ENCODE data around the gene LILRA2. TPM values are rescaled to one million over a fixed set of nuclear protein-coding genes. Genes with fewer than 3 reads are reported as not detected.
"Not testable (repeated sequence)": the region's sequence is repeated elsewhere in the genome, so short reads cannot be mapped to it uniquely, and the experiment has no call there.

LILRA2 gene
- total RNA-seq, 1 donor from 2014 or later: not detected

DNA sequence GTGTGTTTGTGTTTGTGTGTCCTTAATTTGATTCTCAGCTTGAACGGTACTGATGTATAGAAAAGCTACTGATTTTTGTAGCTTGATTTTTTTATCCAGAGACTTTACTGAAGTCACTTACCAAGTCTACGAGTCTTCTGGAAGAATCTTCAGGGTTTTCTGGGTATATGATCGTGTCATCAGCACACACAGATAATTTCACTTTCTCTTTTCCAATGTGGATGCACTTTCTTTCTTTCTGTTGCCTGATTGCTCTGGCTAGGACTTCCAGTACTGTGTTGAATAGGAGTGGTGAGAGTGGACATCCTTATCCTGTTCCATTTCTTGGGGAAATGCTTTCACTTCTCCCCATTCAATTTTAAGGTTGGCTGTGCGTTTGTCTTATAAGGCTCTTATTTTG lies 48.8 kb downstream of the LILRA2 start:
- H2AFZ ChIP-seq (replicated peaks): no peak overlapping the region
- H3K36me3 ChIP-seq: peaks cover 5% of the 10 kb centered on the region
- no peaks in the 10 kb centered on the region for H4K20me1 ChIP-seq (ENCODE audit: low read depth)
- no peaks in the 10 kb centered on the region for H3F3A ChIP-seq (ENCODE audit: low read depth)
- Mint-ChIP-seq H3K4me3 (no peak overlapping the region), H3K4me1 (no peaks in the 10 kb centered on the region), H3K36me3 (peaks cover 2% of the 10 kb centered on the region), H3K9me3 (peaks cover 19% of the 10 kb centered on the region), H3K27me3 (ENCODE audit: insufficient read depth, low read depth) (no peaks in the 10 kb centered on the region), H3K27ac (no peak overlapping the region)
- no peaks in the 10 kb centered on the region for H3K27me3 ChIP-seq
- no peak for TF ChIP-seq EZH2phosphoT487 (IDR thresholded peaks at IDR 0.05)
- TF ChIP-seq EZH2 (IDR thresholded peaks at IDR 0.05): no peak
- TF ChIP-seq, protein P1, sequence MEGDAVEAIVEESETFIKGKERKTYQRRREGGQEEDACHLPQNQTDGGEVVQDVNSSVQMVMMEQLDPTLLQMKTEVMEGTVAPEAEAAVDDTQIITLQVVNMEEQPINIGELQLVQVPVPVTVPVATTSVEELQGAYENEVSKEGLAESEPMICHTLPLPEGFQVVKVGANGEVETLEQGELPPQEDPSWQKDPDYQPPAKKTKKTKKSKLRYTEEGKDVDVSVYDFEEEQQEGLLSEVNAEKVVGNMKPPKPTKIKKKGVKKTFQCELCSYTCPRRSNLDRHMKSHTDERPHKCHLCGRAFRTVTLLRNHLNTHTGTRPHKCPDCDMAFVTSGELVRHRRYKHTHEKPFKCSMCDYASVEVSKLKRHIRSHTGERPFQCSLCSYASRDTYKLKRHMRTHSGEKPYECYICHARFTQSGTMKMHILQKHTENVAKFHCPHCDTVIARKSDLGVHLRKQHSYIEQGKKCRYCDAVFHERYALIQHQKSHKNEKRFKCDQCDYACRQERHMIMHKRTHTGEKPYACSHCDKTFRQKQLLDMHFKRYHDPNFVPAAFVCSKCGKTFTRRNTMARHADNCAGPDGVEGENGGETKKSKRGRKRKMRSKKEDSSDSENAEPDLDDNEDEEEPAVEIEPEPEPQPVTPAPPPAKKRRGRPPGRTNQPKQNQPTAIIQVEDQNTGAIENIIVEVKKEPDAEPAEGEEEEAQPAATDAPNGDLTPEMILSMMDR (IDR thresholded peaks at IDR 0.05): no peak
- no peaks in the 10 kb centered on the region for H3K79me2 ChIP-seq (ENCODE audit: low read depth)
- no peaks in the 10 kb centered on the region for H3K4me1 ChIP-seq
- H3K9me3 ChIP-seq (ENCODE audit: low read depth): peaks cover 24% of the 10 kb centered on the region
- no peak overlapping the region for H3K4me3 ChIP-seq
- H3K9ac ChIP-seq: no peak overlapping the region
- H3K4me2 ChIP-seq: no peak overlapping the region
- DNase-seq (ENCODE audit: low spot score): no peak
- no peak overlapping the region for H3K27ac ChIP-seq

DNA sequence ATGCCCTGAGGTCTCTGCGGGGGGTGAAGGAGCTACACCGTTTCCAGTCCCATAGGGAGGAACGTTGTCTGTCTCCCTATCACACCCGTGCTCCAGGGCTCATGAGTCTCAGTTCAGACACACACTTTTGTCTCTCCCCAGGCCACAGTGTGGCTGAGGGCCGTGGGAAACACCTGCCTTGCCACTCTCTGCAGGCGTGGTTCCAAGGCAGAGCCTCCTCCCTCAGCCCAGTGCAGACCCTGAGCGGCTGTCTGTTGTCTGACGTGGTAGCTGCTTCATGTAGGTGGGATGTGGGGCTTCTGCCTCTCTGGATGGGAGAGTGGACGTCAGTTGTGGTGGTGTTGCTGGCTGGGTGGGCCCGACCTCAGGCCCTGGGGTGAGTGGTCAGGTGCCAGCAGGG lies 50.6 kb downstream of the LILRA2 start:
- not testable (repeated sequence) for H3F3A ChIP-seq (ENCODE audit: low read depth); H3K27me3 ChIP-seq; H3K9ac ChIP-seq; H4K20me1 ChIP-seq (ENCODE audit: low read depth); H3K27ac Mint-ChIP-seq; H3K4me2 ChIP-seq; H3K27me3 Mint-ChIP-seq (ENCODE audit: insufficient read depth, low read depth); H2AFZ ChIP-seq (replicated peaks); H3K4me3 Mint-ChIP-seq; H3K9me3 ChIP-seq (ENCODE audit: low read depth); H3K36me3 ChIP-seq; DNase-seq (ENCODE audit: low spot score); H3K4me3 ChIP-seq; H3K36me3 Mint-ChIP-seq; H3K27ac ChIP-seq; H3K79me2 ChIP-seq (ENCODE audit: low read depth); H3K4me1 Mint-ChIP-seq; H3K4me1 ChIP-seq
- H3K9me3 Mint-ChIP-seq: peaks cover 28% of the 10 kb centered on the region

DNA sequence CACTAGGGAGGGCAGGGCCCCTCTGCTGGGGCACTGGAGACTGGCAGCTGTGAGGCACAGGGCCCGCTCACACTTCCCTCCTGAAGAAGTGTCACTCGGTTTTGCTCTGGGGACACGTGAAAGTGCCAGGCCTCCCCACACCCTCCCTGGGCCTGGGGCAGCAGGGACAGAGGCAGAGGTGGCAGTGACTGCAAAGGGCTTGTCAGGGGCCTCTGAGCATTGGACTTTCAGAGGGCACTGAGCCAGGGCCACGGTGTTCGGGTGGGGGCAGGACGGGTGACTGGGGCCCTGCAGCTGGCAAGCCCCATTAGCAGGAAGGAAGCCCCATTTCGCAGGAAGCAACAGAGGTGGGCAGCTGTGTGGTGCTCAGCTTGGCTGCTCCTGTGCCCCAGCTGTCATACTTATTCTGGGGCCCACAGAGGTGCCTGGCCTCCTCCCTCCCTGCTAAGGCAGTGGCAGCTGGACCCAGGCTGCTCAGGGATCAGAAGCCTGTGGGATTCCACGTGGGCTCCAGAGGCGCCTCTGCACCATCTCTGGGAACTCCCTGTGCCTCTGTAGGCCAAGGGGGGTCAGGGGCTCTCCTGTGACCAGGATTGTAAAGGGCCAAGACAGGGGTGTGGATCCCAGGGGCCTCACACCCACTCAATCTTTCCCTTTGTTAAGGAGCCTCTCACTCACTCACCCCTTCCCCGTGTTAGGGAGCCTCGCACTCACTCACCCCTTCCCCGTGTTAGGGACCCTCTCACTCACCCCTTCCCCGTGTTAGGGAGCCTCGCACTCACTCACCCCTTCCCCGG lies 51.5 kb downstream of the LILRA2 start:
- not testable (repeated sequence) for H3K36me3 Mint-ChIP-seq; H3K27ac Mint-ChIP-seq; H3K9ac ChIP-seq; H3F3A ChIP-seq (ENCODE audit: low read depth); H3K4me1 Mint-ChIP-seq; H3K4me1 ChIP-seq; H3K79me2 ChIP-seq (ENCODE audit: low read depth); DNase-seq (ENCODE audit: low spot score); H4K20me1 ChIP-seq (ENCODE audit: low read depth); H3K27me3 ChIP-seq; H3K4me3 ChIP-seq; H2AFZ ChIP-seq (replicated peaks); H3K4me2 ChIP-seq; H3K9me3 ChIP-seq (ENCODE audit: low read depth); H3K27ac ChIP-seq; H3K4me3 Mint-ChIP-seq; H3K27me3 Mint-ChIP-seq (ENCODE audit: insufficient read depth, low read depth); H3K36me3 ChIP-seq
- H3K9me3 Mint-ChIP-seq: peaks cover 33% of the 10 kb centered on the region

DNA sequence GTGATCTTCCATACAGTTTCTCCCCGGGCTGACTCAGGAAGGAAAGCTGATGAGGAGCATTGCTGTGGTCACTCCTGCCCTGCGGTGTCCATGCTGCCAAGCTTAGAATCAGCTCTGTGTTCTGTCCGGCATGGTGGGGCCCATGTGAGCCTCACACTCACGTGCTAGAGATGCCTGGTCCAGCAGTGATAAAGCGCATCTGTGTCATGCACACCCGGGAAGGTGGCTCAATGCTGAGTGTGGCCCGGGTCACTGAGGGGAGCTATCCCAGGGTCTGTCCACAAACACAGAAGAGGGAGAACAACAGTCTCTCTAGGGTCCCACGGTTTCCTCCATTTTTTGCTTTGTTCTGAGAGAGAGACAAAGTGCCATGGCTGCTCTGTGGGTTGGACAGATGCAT lies 53.2 kb downstream of the LILRA2 start:
- no peak overlapping the region for H3K27ac Mint-ChIP-seq
- no peak for DNase-seq (ENCODE audit: low spot score)
- Histone ChIP-seq H3K27ac (no peak overlapping the region), H4K20me1 (ENCODE audit: low read depth) (no peaks in the 10 kb centered on the region), H3K9me3 (ENCODE audit: low read depth) (peaks cover 5% of the 10 kb centered on the region), H3K79me2 (ENCODE audit: low read depth) (no peaks in the 10 kb centered on the region), H3K4me1 (no peaks in the 10 kb centered on the region), H3F3A (ENCODE audit: low read depth) (no peaks in the 10 kb centered on the region), H3K4me2 (no peak overlapping the region), H3K27me3 (no peaks in the 10 kb centered on the region), H3K9ac (no peak overlapping the region), H3K36me3 (no peaks in the 10 kb centered on the region), H2AFZ (replicated peaks) (no peak overlapping the region), H3K4me3 (no peak overlapping the region)
- peaks cover 2% of the 10 kb centered on the region for H3K36me3 Mint-ChIP-seq
- peaks cover 42% of the 10 kb centered on the region for H3K9me3 Mint-ChIP-seq
- TF ChIP-seq EZH2phosphoT487 (IDR thresholded peaks at IDR 0.05): no peak
- no peak for TF ChIP-seq EZH2 (IDR thresholded peaks at IDR 0.05)
- TF ChIP-seq, protein P1 (IDR thresholded peaks at IDR 0.05): no peak
- H3K4me3 Mint-ChIP-seq: no peak overlapping the region
- no peaks in the 10 kb centered on the region for H3K27me3 Mint-ChIP-seq (ENCODE audit: insufficient read depth, low read depth)
- no peaks in the 10 kb centered on the region for H3K4me1 Mint-ChIP-seq

DNA sequence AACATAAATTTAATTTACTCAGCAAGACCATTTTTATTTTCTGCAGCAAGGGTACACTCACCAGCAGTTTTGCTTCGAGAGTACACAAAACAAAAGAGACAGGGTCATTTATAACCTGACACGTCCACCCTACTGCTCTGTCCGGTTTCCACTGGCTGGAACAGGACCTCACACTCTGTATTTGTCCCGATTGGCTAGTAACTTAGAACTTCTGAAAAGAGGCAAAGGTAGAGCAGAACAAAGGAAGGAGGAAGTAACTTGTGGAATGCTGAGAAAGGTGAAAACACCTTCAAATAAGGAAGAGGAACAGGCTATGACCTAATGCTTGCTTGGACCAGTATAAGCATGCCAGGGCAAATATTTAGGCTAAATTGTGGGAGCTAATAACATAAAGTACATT lies 54.3 kb downstream of the LILRA2 start:
- H3K27me3 ChIP-seq; H3K27ac Mint-ChIP-seq; H3K4me3 ChIP-seq; H3K4me1 ChIP-seq; H3K36me3 Mint-ChIP-seq; H3K27me3 Mint-ChIP-seq (ENCODE audit: insufficient read depth, low read depth); H3K27ac ChIP-seq; H3K4me1 Mint-ChIP-seq; H3K9me3 ChIP-seq (ENCODE audit: low read depth); H3K36me3 ChIP-seq; H3K9ac ChIP-seq; H3K4me2 ChIP-seq; H3K79me2 ChIP-seq (ENCODE audit: low read depth); H4K20me1 ChIP-seq (ENCODE audit: low read depth); H2AFZ ChIP-seq (replicated peaks); DNase-seq (ENCODE audit: low spot score); H3K4me3 Mint-ChIP-seq; H3F3A ChIP-seq (ENCODE audit: low read depth): not testable (repeated sequence)
- H3K9me3 Mint-ChIP-seq: peaks cover 48% of the 10 kb centered on the region

DNA sequence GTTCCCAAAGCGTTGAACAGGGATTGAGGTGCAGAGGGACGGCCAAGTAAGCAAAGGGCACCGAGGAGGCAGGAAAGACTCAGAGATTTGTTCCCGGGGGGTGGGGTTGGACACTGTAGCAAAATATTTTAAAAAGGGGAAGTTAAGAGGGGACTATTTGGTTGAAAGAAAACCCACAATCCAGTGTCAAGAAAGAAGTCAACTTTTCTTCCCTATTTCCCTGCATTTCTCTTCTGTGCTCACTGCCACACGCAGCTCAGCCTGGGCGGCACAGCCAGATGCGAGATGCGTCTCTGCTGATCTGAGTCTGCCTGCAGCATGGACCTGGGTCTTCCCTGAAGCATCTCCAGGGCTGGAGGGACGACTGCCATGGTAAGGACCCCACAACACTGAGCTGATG lies 56.7 kb downstream of the LILRA2 start, which contains the start of gene LILRB1:
LILRB1 (plus strand) TSS at position 223 of the 400 bp plus-strand sequence. CDS start 590 bp downstream, outside the sequence.
- peaks cover 46% of the 10 kb centered on the region for H3K9me3 Mint-ChIP-seq
- not testable (repeated sequence) for H3K79me2 ChIP-seq (ENCODE audit: low read depth); DNase-seq (ENCODE audit: low spot score); H2AFZ ChIP-seq (replicated peaks); H3K9me3 ChIP-seq (ENCODE audit: low read depth); H3K4me2 ChIP-seq; H3K27ac Mint-ChIP-seq; H3K36me3 Mint-ChIP-seq; H3F3A ChIP-seq (ENCODE audit: low read depth); H3K4me3 ChIP-seq; H3K9ac ChIP-seq; H3K27ac ChIP-seq; H3K27me3 ChIP-seq; H3K4me1 ChIP-seq; H3K4me1 Mint-ChIP-seq; H3K4me3 Mint-ChIP-seq; H3K27me3 Mint-ChIP-seq (ENCODE audit: insufficient read depth, low read depth); H3K36me3 ChIP-seq; H4K20me1 ChIP-seq (ENCODE audit: low read depth)
